ENCODE measurements around the gene ASGR2.

Gene ASGR2

DNA sequence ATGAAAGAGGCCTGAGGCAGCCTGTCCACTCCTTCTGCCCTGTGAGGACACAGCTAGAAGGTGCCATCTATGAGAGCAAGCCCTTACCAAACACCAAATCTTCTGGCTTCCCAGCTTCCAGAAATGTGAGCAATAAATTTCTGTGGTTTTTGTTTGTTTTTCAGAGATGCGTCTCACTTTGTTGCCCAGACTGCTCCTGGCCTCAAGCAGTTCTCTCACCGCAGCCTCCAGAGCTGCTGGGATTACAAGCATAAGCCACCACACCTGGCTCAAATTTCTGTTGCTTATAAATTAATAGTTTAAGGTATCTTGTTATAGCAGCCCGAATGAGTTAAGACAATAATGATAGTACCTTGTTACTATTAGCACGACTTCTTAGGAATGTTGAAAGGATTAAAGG is 58.2 kb downstream of the ASGR2 start:
- no peak overlapping the region for H3K4me3 ChIP-seq (ENCODE audit: low read depth, low read length)
- no peak for TF ChIP-seq CTCF (IDR thresholded peaks at IDR 0.05; ENCODE audit: borderline replicate concordance, insufficient read depth, low read depth, low read length)

Data from GM12875 (cell line).